Dedifferentiated amniotic fluid mesenchymal stem cell (primary cell): ENCODE data around the gene RANBP17.

Source experiments
- DNase-seq: peaks from one replicate; pipeline ENCODE4 v3.0.0-alpha.2; 2016; ENCODE audit errors: extremely low spot score

RANBP17 gene

DNA sequence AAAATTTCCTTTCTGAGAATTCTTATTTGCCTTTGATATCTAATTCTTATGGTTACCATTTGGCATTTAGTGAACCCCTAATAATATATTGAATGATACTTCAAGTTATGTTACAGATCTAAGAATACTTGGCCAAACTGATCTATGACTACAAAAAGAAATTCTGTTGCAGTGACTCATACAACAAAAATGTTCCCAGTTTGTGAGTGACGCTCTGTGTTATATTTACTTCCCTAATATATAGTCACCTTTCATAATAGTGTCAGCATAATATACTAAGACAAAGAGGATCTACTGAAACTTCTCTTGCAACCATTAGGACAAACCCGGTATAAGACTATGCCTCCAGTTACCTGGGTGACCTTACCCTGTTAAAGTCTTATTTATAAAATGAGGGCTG lies 230.4 kb downstream of the RANBP17 start:
- DNase-seq, result peak; percentile 18

DNA sequence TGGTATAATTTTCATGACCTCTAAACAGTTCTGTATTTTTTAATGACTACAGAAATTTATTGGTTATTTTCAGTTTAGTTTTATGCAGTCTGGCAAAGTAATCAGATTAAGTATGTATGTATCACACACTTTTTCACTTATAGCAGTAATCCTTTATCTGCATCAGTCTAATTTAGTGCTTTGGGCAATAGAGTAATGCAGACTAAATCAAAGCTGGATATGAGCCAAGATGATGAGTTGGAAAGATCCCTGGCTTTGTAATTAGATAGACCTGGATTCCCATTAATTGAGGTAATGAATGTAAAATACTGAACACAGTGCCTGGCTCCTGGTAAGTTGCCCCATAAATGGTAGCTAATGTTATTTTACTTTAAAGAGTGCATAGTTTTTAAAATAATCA lies 231.8 kb downstream of the RANBP17 start:
- no peak for DNase-seq

DNA sequence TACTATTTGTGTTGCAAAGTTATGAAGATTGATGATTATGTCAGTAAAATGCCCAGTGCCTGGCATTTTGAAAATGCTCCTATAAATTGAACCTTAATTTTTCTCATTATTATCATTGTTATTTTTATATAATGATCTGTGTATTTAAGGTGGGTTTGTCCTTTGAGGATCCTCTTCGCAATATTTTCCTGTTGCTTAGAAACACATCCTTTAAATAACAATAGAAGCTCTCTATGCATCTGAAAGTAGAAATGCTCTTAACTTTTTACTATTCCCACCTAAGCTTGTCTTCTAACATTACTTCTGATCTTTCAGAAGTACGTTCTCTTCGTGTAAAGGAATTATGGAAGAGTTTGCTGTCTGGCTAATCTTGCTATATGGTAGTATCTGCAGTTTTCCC lies 232.5 kb downstream of the RANBP17 start:
- no peak for DNase-seq

DNA sequence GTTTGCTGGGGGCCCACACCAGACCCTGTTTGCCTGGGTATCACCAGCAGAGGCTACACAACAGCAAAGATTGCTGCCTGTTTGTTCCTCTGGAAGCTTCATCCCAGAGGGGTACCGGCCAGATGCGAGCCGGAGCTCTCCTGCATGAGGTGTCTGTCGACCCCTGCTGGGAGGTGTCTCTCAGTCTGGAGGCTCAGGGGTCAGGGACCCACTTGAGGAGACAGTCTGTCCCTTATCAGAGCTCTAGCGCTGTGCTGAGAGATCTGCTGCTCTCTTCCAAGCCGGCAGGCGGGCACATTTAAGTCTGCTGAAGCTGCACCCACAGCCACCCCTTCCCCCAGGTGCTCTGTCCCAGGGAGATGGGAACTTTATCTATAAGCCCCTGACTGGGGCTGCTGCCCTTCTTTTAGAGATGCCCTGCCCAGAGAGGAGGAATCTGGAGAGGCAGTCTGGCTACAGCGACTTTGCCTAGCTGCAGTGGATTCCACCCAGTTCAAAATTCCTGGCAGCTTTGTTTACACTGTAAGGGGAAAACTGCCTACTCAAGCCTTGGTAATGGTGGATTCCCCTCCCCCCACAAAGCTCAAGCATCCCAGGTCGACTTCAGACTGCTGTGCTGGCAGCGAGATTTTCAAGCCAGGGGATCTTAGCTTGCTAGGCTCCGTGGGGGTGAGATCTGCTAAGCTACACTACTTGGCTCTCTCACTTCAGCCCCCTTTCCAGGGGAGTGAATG lies 241.2 kb downstream of the RANBP17 start:
- DNase-seq, result no peak

DNA sequence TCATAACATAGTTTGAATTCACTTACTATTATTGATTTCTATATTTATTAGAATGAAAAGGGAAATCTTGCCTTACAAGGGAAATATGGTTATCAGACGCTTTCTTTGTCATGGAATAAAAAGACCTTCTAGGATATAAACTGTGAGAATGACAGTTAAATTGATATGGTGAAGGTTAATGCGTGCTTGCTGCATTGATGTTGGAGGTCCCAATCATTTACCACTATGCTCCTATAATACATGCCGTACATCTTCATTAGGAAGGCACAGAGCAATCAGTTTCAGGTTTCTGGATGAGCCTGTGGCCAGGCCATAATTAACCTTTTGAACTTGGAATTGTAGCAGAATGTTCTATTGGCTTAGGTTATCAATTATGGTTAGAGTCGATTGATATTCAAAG lies 245.9 kb downstream of the RANBP17 start:
- no peak for DNase-seq

DNA sequence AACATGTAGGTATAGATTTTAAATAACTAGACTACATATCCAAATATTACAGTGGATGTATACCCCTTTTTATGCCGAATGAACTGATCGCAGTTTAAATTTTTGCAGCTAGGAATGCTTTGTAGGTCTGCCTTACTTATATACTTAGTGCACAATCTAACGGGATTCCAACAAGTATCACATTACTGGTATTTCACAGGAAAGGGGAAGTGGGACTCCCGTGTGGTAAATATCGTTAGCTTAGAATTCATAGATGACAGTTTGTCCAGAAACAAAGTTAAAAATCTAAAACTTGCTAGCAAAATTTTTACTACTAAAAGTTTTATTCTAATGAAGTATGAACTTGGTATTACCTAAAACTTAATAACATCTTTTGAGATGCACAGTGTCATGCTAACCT lies 253.7 kb downstream of the RANBP17 start:
- no peak for DNase-seq

DNA sequence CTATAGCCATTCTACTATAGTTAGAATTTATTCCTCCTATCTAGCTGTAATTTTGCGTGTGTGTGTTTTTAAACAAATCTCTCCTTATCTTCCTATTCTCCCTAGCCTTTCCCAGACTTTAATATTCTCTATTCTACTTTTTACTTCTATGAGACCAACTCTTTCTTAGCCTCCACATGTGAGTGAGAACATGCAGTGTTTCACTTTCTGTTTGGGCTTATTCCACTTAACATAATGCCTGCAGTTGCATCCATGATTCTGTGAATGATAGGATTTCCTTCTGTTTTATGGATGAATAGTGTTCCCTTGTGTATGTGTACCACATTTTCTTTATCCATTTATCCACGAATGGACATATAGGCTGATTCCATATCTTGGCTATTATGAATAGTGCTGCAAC lies 254.9 kb downstream of the RANBP17 start:
- no peak for DNase-seq

DNA sequence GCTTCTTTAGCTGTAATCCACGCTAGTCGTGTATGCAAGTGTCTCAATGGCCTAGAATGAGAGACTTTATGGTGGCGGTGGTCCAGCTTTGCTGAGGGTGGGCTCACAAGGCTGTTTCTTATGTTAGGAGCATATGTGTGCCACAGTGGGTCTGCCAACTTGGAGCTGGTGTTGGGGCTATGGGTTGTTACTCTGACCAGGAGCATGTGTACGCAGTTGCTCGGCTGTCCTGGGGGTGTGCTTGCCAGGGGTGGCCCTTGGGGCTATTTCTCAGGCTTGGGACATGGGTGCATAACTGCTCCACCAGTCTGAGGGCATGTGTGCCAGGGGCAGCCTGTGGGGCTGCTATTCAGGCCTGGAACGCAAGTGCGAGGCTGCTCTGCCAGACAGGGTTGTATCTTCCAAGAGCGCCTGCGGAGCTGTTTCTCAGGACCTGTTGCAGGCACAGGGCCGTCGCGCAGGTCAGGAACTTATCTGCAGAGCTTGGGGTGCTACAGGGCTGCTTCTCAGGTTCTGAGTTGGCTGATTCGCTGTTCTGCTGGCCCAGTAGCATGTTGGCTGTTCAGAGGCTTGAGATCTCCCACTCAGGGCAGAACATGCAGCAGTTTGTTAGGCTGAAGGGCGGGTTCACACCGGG lies 259.3 kb downstream of the RANBP17 start:
- no peak for DNase-seq

DNA sequence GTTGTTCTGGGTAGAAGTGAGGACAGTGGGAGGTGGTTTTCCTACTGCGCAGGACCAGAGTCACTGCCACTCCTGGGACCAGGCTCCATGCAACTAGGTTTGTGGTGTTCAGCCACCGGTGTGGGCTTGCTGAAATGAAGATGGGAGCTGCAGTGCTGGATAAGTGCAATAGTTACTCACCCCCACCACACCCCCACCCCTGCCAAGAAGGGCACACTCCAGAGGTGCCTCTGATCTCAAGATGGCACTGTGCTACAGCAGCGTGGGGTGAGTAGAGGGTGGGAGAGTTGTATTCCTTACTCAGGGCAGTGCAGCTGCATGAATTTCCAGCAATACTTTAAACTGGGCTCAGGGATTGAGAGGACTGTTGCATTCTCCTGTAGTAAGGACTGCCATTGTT lies 259.8 kb downstream of the RANBP17 start:
- DNase-seq, result no peak

DNA sequence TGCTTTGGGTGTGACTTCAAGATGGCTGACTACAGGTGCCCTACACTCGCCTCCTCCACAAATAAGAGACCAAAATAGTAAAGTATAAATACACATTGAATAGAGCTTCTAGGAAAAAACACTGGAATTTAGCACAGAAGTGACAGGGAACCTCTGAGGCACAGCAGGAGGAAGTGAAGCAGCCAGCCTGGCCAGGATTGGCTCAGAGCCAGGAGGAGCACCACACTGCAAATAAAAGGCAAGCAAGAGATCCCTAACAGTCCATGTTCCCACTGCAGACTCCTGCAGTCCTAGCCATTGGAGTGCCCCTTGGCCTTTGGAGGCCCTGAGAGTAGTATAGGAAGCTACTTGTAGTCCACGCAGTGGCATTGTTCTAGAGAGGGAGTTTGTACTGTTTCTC lies 260.6 kb downstream of the RANBP17 start:
- no peak for DNase-seq

DNA sequence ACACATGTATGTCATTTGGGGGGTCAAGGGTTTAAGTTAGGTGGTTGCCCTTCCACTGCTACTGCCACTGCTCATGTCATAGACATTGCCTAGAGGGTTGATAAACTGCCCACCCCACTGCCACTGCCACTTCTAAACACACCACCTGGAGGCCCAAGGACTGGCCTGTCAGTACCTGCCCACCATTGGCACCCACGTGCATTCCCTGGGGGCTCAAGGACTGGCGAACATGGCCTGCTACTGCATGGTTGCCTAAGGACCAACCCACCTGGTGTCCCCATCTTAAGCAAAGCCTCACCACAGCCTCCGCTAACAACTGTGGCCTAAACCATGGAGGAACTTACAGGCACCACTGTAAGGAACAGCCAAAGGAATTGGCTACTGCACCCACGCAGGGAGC lies 261.6 kb downstream of the RANBP17 start:
- DNase-seq, result no peak

DNA sequence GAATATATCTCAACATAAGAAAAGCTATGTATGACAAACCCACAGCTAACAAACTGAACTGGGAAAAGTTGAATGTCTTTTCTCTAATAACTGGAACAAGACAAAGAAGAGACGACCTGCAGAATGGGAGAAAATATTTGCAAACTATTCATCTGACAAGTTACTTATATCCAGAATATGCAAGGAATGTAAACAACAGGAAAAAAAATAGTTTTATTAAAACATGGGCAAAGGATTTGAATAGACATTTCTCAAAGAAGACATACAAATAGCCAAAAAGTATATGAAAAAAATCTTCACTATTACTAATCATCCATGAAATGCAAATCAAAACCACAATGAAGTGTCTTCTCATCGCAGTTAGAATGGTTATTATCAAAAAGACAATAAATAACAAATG lies 265.5 kb downstream of the RANBP17 start:
- DNase-seq, result no peak

DNA sequence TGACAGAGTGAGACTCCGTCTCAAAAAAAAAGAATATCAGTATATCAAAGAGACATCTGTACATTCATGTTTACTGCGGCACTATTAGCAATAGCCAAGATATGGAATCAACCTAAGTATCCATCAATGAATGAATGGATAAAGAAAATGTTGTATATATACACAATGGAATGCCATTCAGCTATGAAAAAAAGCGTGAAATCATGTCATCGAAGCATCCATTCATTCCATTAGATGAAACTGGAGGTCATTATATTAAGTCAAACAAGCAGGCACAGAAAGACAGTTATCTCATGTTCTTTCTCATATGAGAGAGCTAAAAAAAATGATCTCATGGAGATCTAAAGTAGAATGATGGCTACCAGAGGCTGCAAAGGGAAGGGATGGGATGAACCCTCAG lies 266.3 kb downstream of the RANBP17 start:
- no peak for DNase-seq

DNA sequence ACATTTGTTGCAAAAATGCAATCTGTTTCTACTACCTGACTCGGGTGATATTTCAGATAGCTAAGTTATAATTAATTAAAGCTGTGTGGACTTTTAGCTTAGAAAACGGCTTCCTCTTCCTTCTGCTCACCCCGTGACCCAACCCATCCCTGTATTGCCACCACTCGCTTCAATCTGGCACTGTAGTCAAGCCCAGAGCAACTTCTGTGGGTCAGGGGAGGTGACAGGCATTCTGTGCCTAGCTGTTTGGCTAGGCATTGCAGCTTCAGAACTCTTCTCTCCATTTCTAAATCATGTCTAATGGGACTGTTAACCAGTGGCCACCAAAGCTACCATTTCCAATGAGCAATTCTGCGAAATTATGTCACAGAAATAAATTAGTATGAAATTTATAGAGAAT lies 267.5 kb downstream of the RANBP17 start:
- DNase-seq, result no peak

DNA sequence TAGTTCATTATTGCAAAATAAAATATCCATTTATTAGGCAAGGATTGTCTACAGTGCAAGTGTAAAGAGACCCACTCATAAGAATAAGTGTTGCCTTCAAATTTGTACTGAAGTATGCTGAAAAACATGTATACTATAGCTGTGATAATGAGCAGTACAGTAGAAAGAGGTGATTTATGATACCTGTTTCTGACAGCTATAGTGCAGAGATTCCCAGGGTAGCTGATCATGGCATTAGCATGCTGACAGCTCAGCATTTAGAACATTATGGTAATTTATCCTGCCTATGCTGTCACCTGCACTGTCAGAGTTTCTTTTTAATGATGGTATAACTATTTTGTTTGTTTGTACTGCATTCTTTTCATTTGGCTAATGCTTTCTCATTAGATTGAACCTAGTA lies 269.7 kb downstream of the RANBP17 start:
- DNase-seq, result no peak

DNA sequence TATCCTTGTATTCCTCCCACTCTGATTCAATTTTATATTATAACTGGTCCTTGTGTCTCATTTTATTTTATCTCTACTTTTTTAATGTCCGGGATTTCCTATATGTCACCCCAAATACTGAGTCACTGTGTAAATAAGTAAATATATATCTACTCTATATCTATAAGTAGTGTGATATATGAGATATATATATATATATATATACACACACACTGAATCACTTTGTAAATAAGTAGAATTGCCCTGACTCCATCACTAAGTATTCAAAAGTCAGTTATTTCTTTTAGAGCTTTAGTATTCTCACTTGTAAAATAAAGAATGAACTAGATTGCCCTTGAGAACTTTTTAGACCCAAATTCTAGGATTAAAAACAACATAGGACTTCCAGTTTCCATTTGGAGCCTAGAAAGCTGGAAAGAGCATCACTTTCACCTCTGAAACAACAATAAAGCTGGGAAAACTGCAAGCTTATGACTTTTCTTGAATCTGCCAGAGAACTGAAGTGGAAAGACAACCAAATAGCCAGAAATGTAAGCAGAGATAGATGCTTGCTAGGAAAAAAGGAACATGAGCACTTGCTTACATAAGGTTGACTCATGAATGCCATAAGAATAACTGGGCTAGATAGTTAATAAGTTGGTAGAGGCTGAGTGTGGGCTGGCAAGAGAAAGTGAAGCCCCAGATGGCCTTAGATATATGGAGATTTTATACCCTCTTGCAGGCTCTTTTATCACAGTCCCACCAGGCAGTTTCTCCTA lies 276.1 kb downstream of the RANBP17 start:
- peak; percentile 55 for DNase-seq

DNA sequence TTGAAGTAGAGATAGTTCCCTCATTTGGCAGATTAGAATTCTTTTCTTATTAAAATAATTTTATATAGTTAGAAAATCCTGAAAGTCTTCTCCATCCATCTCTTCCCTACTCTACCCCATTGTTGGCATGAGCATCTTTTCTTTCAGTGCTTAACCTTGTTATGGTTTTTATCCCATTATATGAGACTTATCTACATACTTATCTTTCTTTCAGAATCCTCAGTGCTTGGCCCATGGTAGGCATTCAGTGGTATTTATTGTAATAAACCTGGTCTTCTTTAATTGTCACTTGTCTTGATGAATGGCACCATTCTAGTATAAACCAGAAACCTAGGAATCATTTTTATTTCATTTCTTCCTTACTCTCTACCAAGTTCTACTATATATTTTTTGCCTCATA lies 277.4 kb downstream of the RANBP17 start:
- no peak for DNase-seq

DNA sequence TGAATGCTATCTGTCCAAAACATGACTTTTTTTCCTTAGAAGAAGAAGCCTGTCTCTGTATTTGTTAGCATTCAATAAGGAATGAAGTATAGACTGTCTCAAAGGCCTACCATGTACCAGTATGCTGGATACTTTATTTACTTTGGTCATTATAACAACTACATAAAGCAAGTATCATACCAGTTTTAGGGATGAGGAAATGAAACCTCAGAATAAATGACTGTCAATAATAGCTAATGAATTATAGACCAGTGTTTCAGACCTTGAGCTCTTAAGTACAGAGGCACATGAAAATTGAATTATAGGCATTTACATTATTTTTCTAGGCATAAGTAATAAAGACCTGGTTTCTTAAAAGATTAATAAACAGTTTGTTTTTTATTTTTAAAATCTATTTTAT lies 280.8 kb downstream of the RANBP17 start:
- DNase-seq, result no peak

DNA sequence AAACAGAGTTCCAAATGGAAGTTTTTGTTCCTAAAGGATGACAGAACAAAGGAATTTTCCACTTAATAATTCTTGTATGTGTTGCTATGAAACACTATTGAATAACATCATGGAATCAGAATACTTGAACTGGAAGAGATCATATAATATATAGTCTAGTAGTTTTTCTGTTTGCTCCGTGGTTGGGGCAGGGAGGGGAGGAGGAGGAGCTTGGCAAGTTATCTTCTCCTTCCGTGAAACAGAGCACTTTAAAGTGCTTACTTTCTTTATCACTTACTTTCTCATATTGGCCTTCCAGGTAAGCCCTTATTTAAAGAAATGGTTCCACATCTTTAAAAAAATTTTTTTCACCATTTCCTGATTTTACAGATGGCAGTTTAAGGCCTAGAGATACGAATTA lies 281.4 kb downstream of the RANBP17 start:
- DNase-seq, result no peak

DNA sequence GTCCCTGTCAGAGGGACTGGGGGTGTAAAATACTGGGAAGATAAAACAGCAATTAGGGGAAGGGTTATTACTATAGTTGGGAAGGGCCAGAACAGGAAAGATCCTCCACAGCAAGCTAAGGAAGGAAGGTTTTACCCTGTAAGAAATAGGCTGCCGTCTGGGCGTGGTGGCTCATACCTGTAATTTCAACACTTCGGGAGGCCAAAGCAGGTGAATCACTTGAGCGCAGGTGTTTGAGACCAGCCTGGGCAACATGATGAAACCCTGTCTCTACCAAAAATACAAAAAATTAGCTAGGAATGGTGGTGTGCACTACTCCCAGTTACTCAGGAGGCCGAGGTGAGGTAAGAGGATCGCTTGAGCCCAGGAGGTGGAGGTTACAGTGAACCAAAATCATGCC lies 282.1 kb downstream of the RANBP17 start:
- DNase-seq, result no peak

DNA sequence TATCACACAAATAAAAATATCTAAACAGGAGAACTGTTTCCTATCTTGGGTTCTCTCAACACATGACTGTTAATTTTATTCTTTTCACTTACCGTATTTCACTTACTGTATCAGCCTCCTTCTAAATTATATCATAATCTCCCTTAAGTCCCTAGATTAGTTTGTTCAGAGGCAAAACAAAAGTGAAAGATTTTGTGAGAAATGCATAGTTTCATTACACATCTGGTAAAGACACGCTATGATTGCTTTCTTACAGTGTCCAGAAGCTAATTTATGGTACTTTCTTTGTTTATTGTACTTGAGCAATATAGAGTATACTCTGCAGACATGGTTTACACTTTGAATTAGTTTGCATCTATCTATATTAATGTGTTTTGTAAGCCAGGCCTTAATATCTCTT lies 287.5 kb downstream of the RANBP17 start:
- no peak for DNase-seq

DNA sequence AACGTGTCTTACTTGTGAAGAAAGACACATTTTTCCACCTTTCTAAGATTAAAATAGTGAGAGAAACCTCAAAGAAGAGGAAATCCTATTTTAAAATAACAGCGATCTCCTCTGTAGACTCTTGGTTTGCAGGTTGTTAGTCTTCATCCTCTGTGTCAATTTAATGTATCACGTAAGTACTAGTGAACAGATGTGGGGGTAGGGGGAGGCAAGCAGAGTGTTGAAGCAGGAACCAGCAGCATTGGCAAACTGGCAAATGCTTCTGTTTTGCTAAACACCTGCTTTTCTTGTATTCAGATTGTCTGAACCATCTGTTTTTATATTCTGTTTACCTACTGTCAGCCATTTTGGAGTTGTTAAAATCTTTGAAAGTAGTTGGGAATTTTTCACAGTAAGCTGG lies 288.0 kb downstream of the RANBP17 start:
- no peak for DNase-seq

DNA sequence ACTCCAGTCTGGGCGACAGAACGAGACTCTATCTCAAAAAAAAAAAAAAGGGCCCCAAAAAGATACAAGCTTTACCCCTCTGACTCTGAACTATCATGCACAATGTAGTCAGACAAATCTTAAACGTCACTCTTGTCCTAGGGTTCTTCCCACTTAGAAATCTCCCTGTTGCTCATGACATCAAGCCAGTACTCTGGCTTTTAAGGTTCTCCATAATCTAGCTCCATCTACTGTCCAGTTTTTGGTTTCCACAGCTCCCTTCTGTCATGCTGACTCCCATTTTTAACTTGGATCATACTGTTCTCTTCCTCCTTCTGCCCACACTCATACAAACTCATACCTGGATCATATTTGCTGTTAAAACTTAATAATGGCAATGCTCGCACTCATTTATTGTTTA lies 290.6 kb downstream of the RANBP17 start:
- DNase-seq, result no peak
